Endothelial cell of umbilical vein (primary cell): ENCODE data around the gene FAM241B. TPM values are rescaled to one million over a fixed set of nuclear protein-coding genes. Genes with fewer than 3 reads are reported as not detected.

ENCODE experiments used
- BruUV-seq: library from RNA; stranded (reverse); fragments of 400-500 nt; replicated peaks from 2 replicates; lab custom pipeline; 2021; lab: Mats Ljungman, UMichigan
- CTCF ChIA-PET: fragments of 300-600, 350-600 bp; sonication (Branson Sonifier 250); formaldehyde crosslinking; loops from one replicate; lab custom pipeline; 2021; ENCODE audit warnings: antibody characterized with exemption, inconsistent platforms; lab: Charles Lee
- POLR2A ChIA-PET: fragments of 300-600, 350-600 bp; sonication (Branson Sonifier 250); formaldehyde crosslinking; loops from one replicate; lab custom pipeline; 2021; ENCODE audit warnings: antibody characterized with exemption, inconsistent platforms; lab: Charles Lee
- DNase-seq: peaks from one replicate; pipeline ENCODE4 v3.0.0-alpha.2; 2011; ENCODE audit warnings: low read depth, low spot score
- FAIRE-seq: peaks from 2 replicates; lab custom pipeline; 2011; peaks lifted over from hg19 to GRCh38; lab: Jason Lieb, UNC
- H2AFZ ChIP-seq: 2 replicates; pipeline ENCODE4 v1.6.0; 2012; ENCODE audit warnings: low read depth, low read length, control low read depth, inconsistent platforms
- H3K27ac ChIP-seq: 2 replicates; pipeline ENCODE4 v1.5.1; 2011; ENCODE audit warnings: low read depth, mild to moderate bottlenecking, control low read depth, low read length, moderate library complexity; ENCODE audit not compliant: insufficient read depth
- H3K27me3 ChIP-seq, 2 experiments: 2 replicates each; pipeline versions ENCODE4 v1.6.0 to v1.6.1; 2011; ENCODE audit warnings: low read length in 2 of 2, mixed read lengths in 1 of 2; ENCODE audit not compliant: control insufficient read depth in 2 of 2, insufficient read depth in 2 of 2
- H3K36me3 ChIP-seq, 2 experiments: 2 replicates in 1 of 2; 3 replicates in 1 of 2; pipeline ENCODE4 v1.5.1; 2011; ENCODE audit warnings: low read length in 2 of 2, mild to moderate bottlenecking in 1 of 2, moderate library complexity in 1 of 2; ENCODE audit not compliant: control insufficient read depth in 2 of 2, insufficient read depth in 2 of 2; ENCODE audit errors: extremely low read depth in 1 of 2
- H3K4me1 ChIP-seq: 3 replicates; pipeline ENCODE4 v1.5.1; 2011; ENCODE audit warnings: mild to moderate bottlenecking, low read length; ENCODE audit not compliant: control insufficient read depth, insufficient read depth; ENCODE audit errors: extremely low read depth
- H3K4me2 ChIP-seq: 2 replicates; pipeline ENCODE4 v1.6.1; 2011; ENCODE audit warnings: low read length, control low read depth, mixed read lengths; ENCODE audit not compliant: insufficient read depth
- H3K4me3 ChIP-seq, 3 experiments: fragments of 200-600 bp in 1 of 3; sonication (generic), shearing (Covaris generic) in 1 of 3; replicated peaks in 1 of 3; 2 replicates each; pipeline ENCODE4 v1.5.1; 2011 to 2016; ENCODE audit warnings: control low read depth in 3 of 3, low read length in 3 of 3, mild to moderate bottlenecking in 2 of 3, inconsistent platforms in 1 of 3, low read depth in 1 of 3, moderate library complexity in 1 of 3; ENCODE audit not compliant: insufficient read depth in 1 of 3
- H3K79me2 ChIP-seq: 2 replicates; pipeline ENCODE4 v1.6.0; 2012; ENCODE audit warnings: low read length, inconsistent platforms; ENCODE audit not compliant: control insufficient read depth, insufficient read depth
- H3K9ac ChIP-seq: replicated peaks from 2 replicates; pipeline ENCODE3; 2011; ENCODE audit warnings: low read length, control low read depth; ENCODE audit not compliant: insufficient read depth; ENCODE audit errors: extremely low read depth
- H3K9me1 ChIP-seq: replicated peaks from 3 replicates; pipeline ENCODE4 v1.6.0; 2011; ENCODE audit warnings: mild to moderate bottlenecking, low read length; ENCODE audit not compliant: control insufficient read depth, insufficient read depth; ENCODE audit errors: extremely low read depth
- H3K9me3 ChIP-seq: replicated peaks from 2 replicates; pipeline ENCODE4 v1.5.1; 2012; ENCODE audit warnings: low read length, inconsistent platforms; ENCODE audit not compliant: control insufficient read depth, insufficient read depth
- H4K20me1 ChIP-seq: replicated peaks from 2 replicates; pipeline ENCODE3; 2011; ENCODE audit warnings: mild to moderate bottlenecking, low read length; ENCODE audit not compliant: control insufficient read depth, insufficient read depth; ENCODE audit errors: extremely low read depth
- EZH2 ChIP-seq: IDR thresholded peaks from 2 replicates; pipeline ENCODE4 v1.6.1; 2012; ENCODE audit warnings: borderline replicate concordance, low read depth, mild to moderate bottlenecking, moderate library complexity, low read length, inconsistent platforms; ENCODE audit not compliant: severe bottlenecking
- FOS ChIP-seq: IDR thresholded peaks from 2 replicates; pipeline ENCODE4 v1.6.1; 2011; ENCODE audit warnings: mild to moderate bottlenecking, low read length, moderate library complexity, borderline replicate concordance; ENCODE audit not compliant: insufficient read depth
- GATA2 ChIP-seq: IDR thresholded peaks from 2 replicates; pipeline ENCODE4 v1.7.0; 2011; ENCODE audit warnings: low read depth, mild to moderate bottlenecking, moderate library complexity, mixed read lengths, low read length; ENCODE audit not compliant: insufficient read length, insufficient read depth
- JUN ChIP-seq: IDR thresholded peaks from 2 replicates; pipeline ENCODE4 v1.6.1; 2011; ENCODE audit warnings: borderline replicate concordance, low read depth; ENCODE audit not compliant: insufficient read length, insufficient read depth
- MAX ChIP-seq: IDR thresholded peaks from 2 replicates; pipeline ENCODE4 v1.6.1; 2011; ENCODE audit not compliant: insufficient read depth, insufficient read length
- MYC ChIP-seq: IDR thresholded peaks from one replicate; pipeline ENCODE4 v1.6.1; 2011; ENCODE audit warnings: mild to moderate bottlenecking, low read depth, low read length
- POLR2A ChIP-seq: IDR thresholded peaks from 2 replicates; pipeline ENCODE4 v1.6.1; 2012; ENCODE audit warnings: low read depth, mild to moderate bottlenecking, control low read depth, low read length
- POLR2AphosphoS5 ChIP-seq: IDR thresholded peaks from 2 replicates; pipeline ENCODE4 v1.6.1; 2012; ENCODE audit warnings: low read depth, mild to moderate bottlenecking, control low read depth, low read length, moderate library complexity; ENCODE audit not compliant: insufficient read depth
- dilution Hi-C: fragments of 300-500 bp; cut with MboI; formaldehyde crosslinking; loops from one replicate; pipeline ENCODE4 v1.15.0; 2019; ENCODE audit warnings: low sequenced_read_pairs; ENCODE audit not compliant: extremely low pct_ligation_motif_present
- intact Hi-C: fragments of 100-400 bp; cut with micrococcal nuclease; formaldehyde crosslinking; loops from one replicate; pipeline ENCODE4 v1.10.0; 2022
- polyA plus RNA-seq, 4 experiments: library from polyadenylated mRNA; depleted of rRNA in 3 of 4; stranded (reverse) in 3 of 4; unstranded in 1 of 4; fragments of >200 nt; gene quantifications; 2 replicates each; pipeline versions ENCODE4 v1.2.1 to v1.2.3, GENCODE V29; 2011 to 2012; ENCODE audit warnings: missing spikeins in 1 of 4
- total RNA-seq: library from RNA; stranded (reverse); gene quantifications from 2 replicates; pipeline ENCODE4 v1.2.3, GENCODE V29; 2021
- TF ChIP-seq, protein P1 (sequence below), 2 donors: IDR thresholded peaks; 1 replicate in 1 of 2; 2 replicates in 1 of 2; pipeline ENCODE4 v1.5.1; 2011; ENCODE audit warnings: low read length in 2 of 2, mild to moderate bottlenecking in 2 of 2, moderate library complexity in 2 of 2, control low read depth in 1 of 2, inconsistent platforms in 1 of 2, low read depth in 1 of 2; ENCODE audit not compliant: insufficient read depth in 1 of 2; ENCODE audit errors: extremely low read depth in 1 of 2

The FAM241B gene
- total and polyA plus RNA-seq, 2 donors (not counting 3 experiments of a cell fraction or from before 2014, with no cell fraction given): 0.23 TPM; not detected in 1

DNA sequence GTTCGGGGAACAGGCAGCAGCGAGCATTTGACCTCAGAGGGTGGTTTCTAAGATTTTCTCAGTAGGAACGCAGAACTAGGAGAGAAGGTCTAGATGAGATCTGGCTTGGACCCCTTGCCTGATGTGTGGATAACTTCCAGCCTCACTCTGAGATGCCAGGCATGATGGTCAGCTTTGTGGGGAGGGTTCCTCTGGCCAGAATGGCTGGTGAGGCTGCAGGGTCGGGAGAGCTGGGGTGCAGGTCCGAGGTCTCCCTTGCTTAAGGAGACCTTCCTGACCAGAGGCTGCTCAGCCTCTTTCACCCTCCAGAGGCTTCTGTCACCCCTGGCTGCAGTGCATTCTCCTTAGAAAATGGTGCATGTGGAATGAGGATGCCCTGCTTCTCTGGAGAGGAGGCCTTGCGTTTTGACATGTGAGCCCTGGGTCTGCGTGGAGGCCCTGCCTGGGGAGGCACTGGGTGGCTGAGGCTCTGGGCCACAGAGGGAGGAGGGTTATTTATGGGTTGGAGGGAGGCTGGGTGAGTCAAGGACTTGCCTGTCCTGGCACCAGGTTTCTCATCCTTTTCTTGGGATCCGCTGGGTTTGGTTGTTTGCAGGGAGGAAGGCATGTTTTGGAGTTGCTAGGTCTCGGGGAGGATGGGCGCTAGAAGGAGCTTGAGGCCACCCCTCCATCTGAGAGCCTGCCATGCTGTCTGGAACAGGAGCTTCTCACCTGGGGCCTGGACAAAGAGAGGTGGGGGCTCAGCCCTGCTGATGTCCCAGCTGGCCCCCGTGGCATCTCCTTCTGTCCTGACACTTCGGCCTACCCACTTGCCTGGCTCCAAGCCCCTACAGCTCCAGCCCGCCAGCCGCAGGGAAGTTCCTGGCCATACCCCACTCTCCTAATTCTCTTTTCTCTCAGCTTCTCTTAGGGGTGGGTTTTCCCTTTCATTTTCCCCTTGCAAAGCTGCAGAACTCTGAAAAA is 3.9 kb downstream of the FAM241B start:
- ChIA-PET CTCF (interaction anchor here (1.1 to 11.3 kb wide), 6 partner anchors 10 to 325 kb away, joined by 3 to 276 read pairs (median 10); no protein-coding TSS in a partner anchor), POLR2A (no interaction called here)
- no peak overlapping the region for H2AFZ ChIP-seq
- no peak overlapping the region for H3K4me2 ChIP-seq
- no peak for TF ChIP-seq POLR2AphosphoS5
- H3K27me3 ChIP-seq: peaks cover 17 to 23% of the 10 kb centered on the region in 2 experiments
- dilution Hi-C loops: no loop called here
- no peak overlapping the region for H3K4me3 ChIP-seq
- no peaks in the 10 kb centered on the region for H4K20me1 ChIP-seq
- no peaks in the 10 kb centered on the region for H3K9me1 ChIP-seq
- no peaks in the 10 kb centered on the region for H3K36me3 ChIP-seq
- peaks cover 2% of the 10 kb centered on the region for H3K4me1 ChIP-seq
- H3K79me2 ChIP-seq: no peaks in the 10 kb centered on the region
- intact Hi-C loops: no loop called here
- DNase-seq (no peak), FAIRE-seq (no peak)
- H3K9ac ChIP-seq: no peak overlapping the region
- BruUV-seq: no TSS peak
- no peaks in the 10 kb centered on the region for H3K9me3 ChIP-seq
- no peak overlapping the region for H3K27ac ChIP-seq

DNA sequence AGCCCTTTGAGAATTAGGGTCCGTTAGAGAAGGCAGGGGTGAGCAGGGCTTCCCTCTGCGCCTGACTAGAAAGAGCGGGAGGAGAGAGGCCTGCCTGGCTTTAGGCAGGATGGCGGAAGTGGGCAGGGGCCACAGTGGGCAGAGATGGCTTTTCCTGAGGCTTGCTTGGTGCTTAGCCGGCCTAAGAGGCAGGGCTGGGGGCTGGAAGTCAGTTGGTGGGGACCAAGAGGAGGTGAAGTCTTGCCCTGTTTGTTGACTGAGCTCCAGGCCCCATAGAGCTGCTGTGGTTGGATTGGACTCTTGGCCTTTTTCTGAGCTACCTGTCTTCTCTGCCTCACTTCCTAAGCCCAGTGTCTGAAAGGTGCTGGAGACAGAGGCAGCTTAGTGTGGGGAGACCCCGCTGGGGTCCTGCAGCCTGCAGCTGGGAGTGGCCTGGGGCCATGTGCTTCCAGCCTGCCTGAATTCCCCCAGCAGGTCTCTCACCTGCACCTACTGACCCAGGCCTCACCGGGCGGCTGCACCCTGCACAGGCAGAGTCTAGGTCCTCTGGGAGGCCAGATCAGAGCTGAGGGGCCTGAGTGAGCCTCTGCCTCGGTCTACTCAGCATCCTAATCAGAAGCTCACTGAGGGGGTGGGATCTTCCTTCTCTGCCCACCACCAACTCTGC is 4.8 kb downstream of the FAM241B start:
- Histone ChIP-seq H3K36me3 (no peaks in the 10 kb centered on the region), H3K4me3 (no peak overlapping the region), H2AFZ (no peak overlapping the region), H3K27me3 (peaks cover 11 to 16% of the 10 kb centered on the region in 2 experiments), H3K9ac (no peak overlapping the region), H3K27ac (no peak overlapping the region), H3K4me1 (peaks cover 2% of the 10 kb centered on the region), H3K9me1 (no peaks in the 10 kb centered on the region), H3K9me3 (no peaks in the 10 kb centered on the region), H4K20me1 (no peaks in the 10 kb centered on the region), H3K79me2 (no peaks in the 10 kb centered on the region), H3K4me2 (no peak overlapping the region)
- dilution Hi-C loops (no loop called here), intact Hi-C loops (loop anchor here (5.0 kb wide), 2 partner anchors 103 to 208 kb away; no protein-coding TSS in a partner anchor)
- CTCF ChIA-PET: interaction anchor here (0.8 to 11.3 kb wide), 5 partner anchors 9 to 324 kb away, joined by 3 to 276 read pairs (median 15); no protein-coding TSS in a partner anchor
- FAIRE-seq (no peak), DNase-seq (no peak)
- BruUV-seq: no TSS peak
- no peak for TF ChIP-seq MYC
- no peak for TF ChIP-seq POLR2A
- no peak for TF ChIP-seq JUN
- no peak for TF ChIP-seq EZH2
- TF ChIP-seq, protein P1, sequence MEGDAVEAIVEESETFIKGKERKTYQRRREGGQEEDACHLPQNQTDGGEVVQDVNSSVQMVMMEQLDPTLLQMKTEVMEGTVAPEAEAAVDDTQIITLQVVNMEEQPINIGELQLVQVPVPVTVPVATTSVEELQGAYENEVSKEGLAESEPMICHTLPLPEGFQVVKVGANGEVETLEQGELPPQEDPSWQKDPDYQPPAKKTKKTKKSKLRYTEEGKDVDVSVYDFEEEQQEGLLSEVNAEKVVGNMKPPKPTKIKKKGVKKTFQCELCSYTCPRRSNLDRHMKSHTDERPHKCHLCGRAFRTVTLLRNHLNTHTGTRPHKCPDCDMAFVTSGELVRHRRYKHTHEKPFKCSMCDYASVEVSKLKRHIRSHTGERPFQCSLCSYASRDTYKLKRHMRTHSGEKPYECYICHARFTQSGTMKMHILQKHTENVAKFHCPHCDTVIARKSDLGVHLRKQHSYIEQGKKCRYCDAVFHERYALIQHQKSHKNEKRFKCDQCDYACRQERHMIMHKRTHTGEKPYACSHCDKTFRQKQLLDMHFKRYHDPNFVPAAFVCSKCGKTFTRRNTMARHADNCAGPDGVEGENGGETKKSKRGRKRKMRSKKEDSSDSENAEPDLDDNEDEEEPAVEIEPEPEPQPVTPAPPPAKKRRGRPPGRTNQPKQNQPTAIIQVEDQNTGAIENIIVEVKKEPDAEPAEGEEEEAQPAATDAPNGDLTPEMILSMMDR (IDR thresholded peaks at IDR 0.05; ENCODE audit: extremely low read depth in 1 of 2, insufficient read depth in 1 of 2, low read depth in 1 of 2, low read length in 2 of 2): no peak
- TF ChIP-seq FOS: no peak
- no peak for TF ChIP-seq MAX
- no peak for TF ChIP-seq GATA2
- TF ChIP-seq POLR2AphosphoS5: no peak
- POLR2A ChIA-PET: no interaction called here
